ENCODE measurements around the gene DRD2. TPM values are rescaled to one million over a fixed set of nuclear protein-coding genes. Genes with fewer than 3 reads are reported as not detected.

The DRD2 gene
- total RNA-seq, 4 donors from 2014 or later, result 0.39 to 4.5 (median 1.3) TPM; not detected in 1

GRCh38 chr11:113440816-113441215, 34.4 kb downstream of the DRD2 start:
- TF ChIP-seq EP300 (IDR thresholded peaks at IDR 0.05) (no peak), POLR2A (IDR thresholded peaks at IDR 0.05) (no peak), CTCF (IDR thresholded peaks at IDR 0.05) (no peak)
- no peaks in the 10 kb centered on the region for H3K4me1 ChIP-seq
- no peak overlapping the region for H3K4me3 ChIP-seq
- peaks cover 0 to 6% of the 10 kb centered on the region in 2 donors for H3K27me3 ChIP-seq
- 79 to 91% methylated on average over 2 of the region's 2 CpGs for WGBS, 2 donors
- H3K36me3 ChIP-seq, result no peaks in the 10 kb centered on the region
- no peak overlapping the region for H3K27ac ChIP-seq
- H3K9me3 ChIP-seq, result no peaks in the 10 kb centered on the region
- DNase-seq (ENCODE audit: low spot score in 2 of 2), result no peak

GRCh38 chr11:113436672-113437252, 38.4 kb downstream of the DRD2 start:
- H3K4me3 ChIP-seq, result no peak overlapping the region
- no peak overlapping the region for H3K27ac ChIP-seq
- TF ChIP-seq CTCF (IDR thresholded peaks at IDR 0.05) (no peak), EP300 (IDR thresholded peaks at IDR 0.05) (no peak), POLR2A (IDR thresholded peaks at IDR 0.05) (no peak)
- WGBS, 2 donors, result 71 to 72% methylated on average over 6 of the region's 6 CpGs
- H3K4me1 ChIP-seq, result peaks cover 0 to 10% (median 0%) of the 10 kb centered on the region in 4 donors
- no peaks in the 10 kb centered on the region for H3K27me3 ChIP-seq
- no peak for DNase-seq (ENCODE audit: low spot score in 2 of 2)
- H3K36me3 ChIP-seq, result no peaks in the 10 kb centered on the region
- no peaks in the 10 kb centered on the region for H3K9me3 ChIP-seq

- peak overlapping the region in 1 of 4 donors; percentile 43 for H3K27ac ChIP-seq
- no peaks in the 10 kb centered on the region for H3K9me3 ChIP-seq
- DNase-seq (ENCODE audit: low spot score in 2 of 2), result no peak
- 66 to 71% methylated on average over 8 of the region's 8 CpGs for WGBS, 2 donors
- no peaks in the 10 kb centered on the region for H3K27me3 ChIP-seq
- no peaks in the 10 kb centered on the region for H3K36me3 ChIP-seq
- TF ChIP-seq POLR2A (IDR thresholded peaks at IDR 0.05), result no peak
- no peak for TF ChIP-seq EP300 (IDR thresholded peaks at IDR 0.05)
- TF ChIP-seq CTCF (IDR thresholded peaks at IDR 0.05), result no peak
- H3K4me3 ChIP-seq, result no peak overlapping the region
- H3K4me1 ChIP-seq, result peaks cover 0 to 10% (median 0%) of the 10 kb centered on the region in 4 donors
Observed at GRCh38 chr11:113435190-113435968, 39.8 kb downstream of the DRD2 start.

GRCh38 chr11:113431746-113432145, 43.5 kb downstream of the DRD2 start:
- Histone ChIP-seq H3K36me3 (no peaks in the 10 kb centered on the region), H3K27me3 (no peaks in the 10 kb centered on the region), H3K9me3 (no peaks in the 10 kb centered on the region), H3K4me3 (no peak overlapping the region), H3K4me1 (peaks cover 0 to 10% (median 0%) of the 10 kb centered on the region in 4 donors), H3K27ac (no peak overlapping the region)
- DNase-seq (ENCODE audit: low spot score in 2 of 2), result no peak
- TF ChIP-seq CTCF (IDR thresholded peaks at IDR 0.05), result no peak
- TF ChIP-seq EP300 (IDR thresholded peaks at IDR 0.05), result no peak
- no peak for TF ChIP-seq POLR2A (IDR thresholded peaks at IDR 0.05)
- WGBS, 2 donors, result 80% methylated on average over 4 of the region's 4 CpGs

- H3K4me3 ChIP-seq, result no peak overlapping the region
- no peaks in the 10 kb centered on the region for H3K36me3 ChIP-seq
- TF ChIP-seq EP300 (IDR thresholded peaks at IDR 0.05), result no peak
- no peak for TF ChIP-seq CTCF (IDR thresholded peaks at IDR 0.05)
- TF ChIP-seq POLR2A (IDR thresholded peaks at IDR 0.05), result no peak
- no peak overlapping the region for H3K27ac ChIP-seq
- H3K4me1 ChIP-seq, result no peaks in the 10 kb centered on the region
- WGBS, 2 donors, result 89 to 91% methylated on average over 6 of the region's 6 CpGs
- H3K27me3 ChIP-seq, result no peaks in the 10 kb centered on the region
- DNase-seq (ENCODE audit: low spot score in 2 of 2), result no peak
- no peaks in the 10 kb centered on the region for H3K9me3 ChIP-seq
Observed at GRCh38 chr11:113426686-113427085, 48.5 kb downstream of the DRD2 start.
